SK-N-SH treated with all-trans-retinoic acid at 6 μM for 48 hours (cell line): ENCODE data around the gene ANKFN1.

Source experiments
- ATAC-seq: fragments of 200-7000 bp; cut with Tn5 transposase; 3 replicates; pipeline ENCODE4 v1.9.1; 2020; ENCODE audit warnings: mild to moderate bottlenecking, moderate library complexity
- ARNTL ChIP-seq: fragments of 450-650 bp; formaldehyde crosslinking; IDR thresholded peaks from 2 replicates; pipeline ENCODE4 v1.5.0; 2020; ENCODE audit warnings: low read depth, mild to moderate bottlenecking, moderate library complexity, borderline replicate concordance
- BACH2 ChIP-seq: fragments of 250-450 bp; sonication (Bioruptor Pico); IDR thresholded peaks from 2 replicates; pipeline ENCODE4 v1.9.0; 2021; ENCODE audit warnings: mild to moderate bottlenecking, borderline replicate concordance
- CSDC2 ChIP-seq: fragments of 250-450 bp; sonication (Bioruptor Pico); IDR thresholded peaks from 2 replicates; pipeline ENCODE4 v1.5.0; 2020; ENCODE audit warnings: mild to moderate bottlenecking, moderate library complexity
- ESRRG ChIP-seq: fragments of 250-450 bp; sonication (Bioruptor Pico); IDR thresholded peaks from 2 replicates; pipeline ENCODE4 v1.6.1; 2021; ENCODE audit warnings: mild to moderate bottlenecking
- GLIS3 ChIP-seq: fragments of 250-450 bp; sonication (Bioruptor Pico); IDR thresholded peaks from 2 replicates; pipeline ENCODE4 v1.5.0; 2020; ENCODE audit warnings: mild to moderate bottlenecking, moderate library complexity
- ISL1 ChIP-seq: fragments of 250-450 bp; sonication (Bioruptor Pico); IDR thresholded peaks from 2 replicates; pipeline ENCODE4 v2.1.2; 2022; ENCODE audit warnings: mild to moderate bottlenecking, moderate library complexity
- OSR1 ChIP-seq: fragments of 250-450 bp; sonication (Bioruptor Pico); IDR thresholded peaks from 2 replicates; pipeline ENCODE4 v1.8.0; 2022; ENCODE audit warnings: moderate library complexity, mild to moderate bottlenecking, inconsistent platforms
- PPARA ChIP-seq: fragments of 250-450 bp; sonication (Bioruptor Pico); IDR thresholded peaks from 2 replicates; pipeline ENCODE4 v1.5.0; 2020; ENCODE audit warnings: mild to moderate bottlenecking, borderline replicate concordance
- RARB ChIP-seq: fragments of 250-450 bp; sonication (Bioruptor Pico); IDR thresholded peaks from 2 replicates; pipeline ENCODE4 v1.8.0; 2021; ENCODE audit warnings: mild to moderate bottlenecking, moderate library complexity
- SNAI2 ChIP-seq: fragments of 250-450 bp; sonication (Bioruptor Pico); IDR thresholded peaks from 2 replicates; pipeline ENCODE4 v1.5.0; 2020; ENCODE audit warnings: mild to moderate bottlenecking, moderate library complexity
- TCF4 ChIP-seq: fragments of 250-450 bp; sonication (Bioruptor Pico); IDR thresholded peaks from 2 replicates; pipeline ENCODE4 v1.8.0; 2021; ENCODE audit warnings: mild to moderate bottlenecking, moderate library complexity, borderline replicate concordance
- TOX ChIP-seq: fragments of 250-450 bp; sonication (Bioruptor Pico); IDR thresholded peaks from 2 replicates; pipeline ENCODE4 v1.8.0; 2021; ENCODE audit warnings: mild to moderate bottlenecking, moderate library complexity, borderline replicate concordance
- ZC3H10 ChIP-seq: fragments of 250-450 bp; sonication (Bioruptor Pico); IDR thresholded peaks from 2 replicates; pipeline ENCODE4 v1.5.1; 2021; ENCODE audit warnings: mild to moderate bottlenecking, moderate library complexity
- ZFP3 ChIP-seq: fragments of 250-450 bp; sonication (Bioruptor Pico); IDR thresholded peaks from 2 replicates; pipeline ENCODE4 v1.5.0; 2020; ENCODE audit warnings: mild to moderate bottlenecking, moderate library complexity
- ZFP30 ChIP-seq: fragments of 450-650 bp; formaldehyde crosslinking; IDR thresholded peaks from 2 replicates; pipeline ENCODE4 v1.5.0; 2022; ENCODE audit warnings: mild to moderate bottlenecking, moderate library complexity
- ZNF565 ChIP-seq: fragments of 450-650 bp; formaldehyde crosslinking; conservative IDR thresholded peaks from 2 replicates; pipeline ENCODE4 v1.5.0; 2020; ENCODE audit warnings: low read depth, mild to moderate bottlenecking, moderate library complexity
- ZNF70 ChIP-seq: fragments of 450-650 bp; formaldehyde crosslinking; IDR thresholded peaks from 2 replicates; pipeline ENCODE4 v1.5.0; 2020; ENCODE audit warnings: mild to moderate bottlenecking, moderate library complexity
- ZNF8 ChIP-seq: fragments of 450-650 bp; formaldehyde crosslinking; IDR thresholded peaks from 2 replicates; pipeline ENCODE4 v1.5.0; 2020; ENCODE audit warnings: mild to moderate bottlenecking, moderate library complexity
- TF ChIP-seq, protein P1 (sequence below): fragments of 250-450 bp; sonication (Bioruptor Pico); IDR thresholded peaks from 2 replicates; pipeline ENCODE4 v1.5.1; 2021; ENCODE audit warnings: mild to moderate bottlenecking, moderate library complexity
- TF ChIP-seq, protein P2 (sequence below): fragments of 250-450 bp; sonication (Bioruptor Pico); IDR thresholded peaks from 2 replicates; pipeline ENCODE4 v1.5.1; 2020; ENCODE audit warnings: low read depth, mild to moderate bottlenecking, moderate library complexity
- TF ChIP-seq, protein P3 (sequence below): fragments of 250-450 bp; sonication (Bioruptor Pico); IDR thresholded peaks from 2 replicates; pipeline ENCODE4 v1.8.0; 2020; ENCODE audit warnings: mild to moderate bottlenecking, moderate library complexity, borderline replicate concordance
- TF ChIP-seq, protein P4 (sequence below): fragments of 250-450 bp; sonication (Bioruptor Pico); IDR thresholded peaks from 2 replicates; pipeline ENCODE4 v1.8.0; 2021; ENCODE audit warnings: low read depth, mild to moderate bottlenecking, moderate library complexity, borderline replicate concordance
- TF ChIP-seq, protein P5 (sequence below): fragments of 250-450 bp; sonication (Bioruptor Pico); IDR thresholded peaks from 2 replicates; pipeline ENCODE4 v1.5.0; 2020; ENCODE audit warnings: mild to moderate bottlenecking, moderate library complexity

The ANKFN1 gene

DNA sequence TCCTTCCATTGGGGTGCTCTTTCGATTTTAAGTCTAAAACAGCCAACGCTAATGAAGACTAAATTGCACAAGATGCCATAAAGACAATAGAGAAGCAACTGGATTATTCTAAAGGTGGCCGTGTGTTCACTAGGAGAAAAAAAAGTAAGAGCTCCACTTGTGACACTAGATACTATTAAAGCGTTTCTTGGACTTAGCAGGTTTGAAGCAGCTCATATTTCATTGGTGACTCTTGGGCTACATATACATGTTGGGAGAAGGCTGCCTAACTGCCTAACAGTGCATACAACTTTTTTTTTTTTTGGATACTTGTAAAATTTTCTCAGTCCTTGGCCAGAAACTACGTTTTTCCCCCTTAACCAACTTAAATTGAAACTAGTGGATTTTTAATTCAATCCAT is 328.4 kb downstream of the ANKFN1 start (continued):
- TF ChIP-seq, protein P1, sequence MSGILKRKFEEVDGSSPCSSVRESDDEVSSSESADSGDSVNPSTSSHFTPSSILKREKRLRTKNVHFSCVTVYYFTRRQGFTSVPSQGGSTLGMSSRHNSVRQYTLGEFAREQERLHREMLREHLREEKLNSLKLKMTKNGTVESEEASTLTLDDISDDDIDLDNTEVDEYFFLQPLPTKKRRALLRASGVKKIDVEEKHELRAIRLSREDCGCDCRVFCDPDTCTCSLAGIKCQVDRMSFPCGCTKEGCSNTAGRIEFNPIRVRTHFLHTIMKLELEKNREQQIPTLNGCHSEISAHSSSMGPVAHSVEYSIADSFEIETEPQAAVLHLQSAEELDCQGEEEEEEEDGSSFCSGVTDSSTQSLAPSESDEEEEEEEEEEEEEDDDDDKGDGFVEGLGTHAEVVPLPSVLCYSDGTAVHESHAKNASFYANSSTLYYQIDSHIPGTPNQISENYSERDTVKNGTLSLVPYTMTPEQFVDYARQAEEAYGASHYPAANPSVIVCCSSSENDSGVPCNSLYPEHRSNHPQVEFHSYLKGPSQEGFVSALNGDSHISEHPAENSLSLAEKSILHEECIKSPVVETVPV = no peak
- TF ChIP-seq ZNF8 (CRISPR knock-in tag) = no peak
- no peak for TF ChIP-seq ZFP3 (CRISPR knock-in tag)
- no peak for TF ChIP-seq ARNTL
- TF ChIP-seq SNAI2 (CRISPR knock-in tag) = no peak

DNA sequence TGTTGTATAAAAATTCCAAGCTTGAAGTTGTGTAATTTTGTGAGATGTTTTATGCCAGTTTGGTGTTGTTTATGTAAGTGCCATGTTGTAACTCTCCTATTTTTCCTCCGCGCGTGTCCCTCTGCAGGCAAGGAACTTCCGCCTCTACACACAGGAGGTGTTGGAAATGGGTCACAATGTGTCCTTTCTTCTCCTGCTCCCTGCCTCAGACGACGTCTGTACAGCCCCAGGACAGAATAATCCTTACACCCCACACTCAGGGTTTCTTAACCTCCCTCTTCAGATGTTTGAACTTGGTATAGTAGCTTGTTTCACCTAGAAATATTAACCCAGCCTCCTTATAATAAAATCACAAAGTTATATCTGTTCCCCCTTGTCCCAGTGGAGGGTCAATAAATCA is 329.0 kb downstream of the ANKFN1 start:
- TF ChIP-seq ARNTL (no peak), CSDC2 (no peak), OSR1 (CRISPR knock-in tag) (no peak)
- TF ChIP-seq, protein P1 = no peak
- ATAC-seq = no peak

DNA sequence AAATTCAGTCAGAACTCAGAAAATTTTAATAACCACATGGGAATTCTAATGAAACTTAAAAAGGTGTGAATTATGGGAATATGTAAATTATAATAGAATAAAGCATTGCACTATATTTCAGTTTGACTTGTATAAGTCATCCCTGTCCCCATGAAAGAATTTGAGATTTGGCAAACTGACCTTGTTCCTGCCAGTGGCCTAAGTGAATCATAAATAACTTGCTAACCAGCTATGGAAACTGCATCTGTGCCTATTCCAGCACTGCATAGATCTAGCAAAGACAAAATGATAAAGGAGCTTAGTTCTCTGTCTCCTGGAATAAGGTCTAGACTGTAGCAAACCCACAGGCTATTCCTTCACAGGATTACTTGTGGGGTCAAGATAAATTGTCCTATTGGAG is 333.5 kb downstream of the ANKFN1 start:
- TF ChIP-seq, protein P2, sequence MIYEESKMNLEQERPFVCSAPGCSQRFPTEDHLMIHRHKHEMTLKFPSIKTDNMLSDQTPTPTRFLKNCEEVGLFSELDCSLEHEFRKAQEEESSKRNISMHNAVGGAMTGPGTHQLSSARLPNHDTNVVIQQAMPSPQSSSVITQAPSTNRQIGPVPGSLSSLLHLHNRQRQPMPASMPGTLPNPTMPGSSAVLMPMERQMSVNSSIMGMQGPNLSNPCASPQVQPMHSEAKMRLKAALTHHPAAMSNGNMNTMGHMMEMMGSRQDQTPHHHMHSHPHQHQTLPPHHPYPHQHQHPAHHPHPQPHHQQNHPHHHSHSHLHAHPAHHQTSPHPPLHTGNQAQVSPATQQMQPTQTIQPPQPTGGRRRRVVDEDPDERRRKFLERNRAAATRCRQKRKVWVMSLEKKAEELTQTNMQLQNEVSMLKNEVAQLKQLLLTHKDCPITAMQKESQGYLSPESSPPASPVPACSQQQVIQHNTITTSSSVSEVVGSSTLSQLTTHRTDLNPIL (CRISPR knock-in tag) = no peak
- TF ChIP-seq GLIS3 (no peak), BACH2 (no peak), ZFP3 (CRISPR knock-in tag) (no peak), OSR1 (CRISPR knock-in tag) (no peak), ISL1 (no peak), ESRRG (CRISPR knock-in tag) (no peak), CSDC2 (no peak), PPARA (CRISPR knock-in tag) (no peak), ZNF8 (CRISPR knock-in tag) (no peak), ZNF70 (CRISPR knock-in tag) (no peak), ZC3H10 (CRISPR knock-in tag) (no peak), ARNTL (no peak)
- TF ChIP-seq, protein P3, sequence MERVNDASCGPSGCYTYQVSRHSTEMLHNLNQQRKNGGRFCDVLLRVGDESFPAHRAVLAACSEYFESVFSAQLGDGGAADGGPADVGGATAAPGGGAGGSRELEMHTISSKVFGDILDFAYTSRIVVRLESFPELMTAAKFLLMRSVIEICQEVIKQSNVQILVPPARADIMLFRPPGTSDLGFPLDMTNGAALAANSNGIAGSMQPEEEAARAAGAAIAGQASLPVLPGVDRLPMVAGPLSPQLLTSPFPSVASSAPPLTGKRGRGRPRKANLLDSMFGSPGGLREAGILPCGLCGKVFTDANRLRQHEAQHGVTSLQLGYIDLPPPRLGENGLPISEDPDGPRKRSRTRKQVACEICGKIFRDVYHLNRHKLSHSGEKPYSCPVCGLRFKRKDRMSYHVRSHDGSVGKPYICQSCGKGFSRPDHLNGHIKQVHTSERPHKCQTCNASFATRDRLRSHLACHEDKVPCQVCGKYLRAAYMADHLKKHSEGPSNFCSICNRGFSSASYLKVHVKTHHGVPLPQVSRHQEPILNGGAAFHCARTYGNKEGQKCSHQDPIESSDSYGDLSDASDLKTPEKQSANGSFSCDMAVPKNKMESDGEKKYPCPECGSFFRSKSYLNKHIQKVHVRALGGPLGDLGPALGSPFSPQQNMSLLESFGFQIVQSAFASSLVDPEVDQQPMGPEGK = no peak
- ATAC-seq = no peak

DNA sequence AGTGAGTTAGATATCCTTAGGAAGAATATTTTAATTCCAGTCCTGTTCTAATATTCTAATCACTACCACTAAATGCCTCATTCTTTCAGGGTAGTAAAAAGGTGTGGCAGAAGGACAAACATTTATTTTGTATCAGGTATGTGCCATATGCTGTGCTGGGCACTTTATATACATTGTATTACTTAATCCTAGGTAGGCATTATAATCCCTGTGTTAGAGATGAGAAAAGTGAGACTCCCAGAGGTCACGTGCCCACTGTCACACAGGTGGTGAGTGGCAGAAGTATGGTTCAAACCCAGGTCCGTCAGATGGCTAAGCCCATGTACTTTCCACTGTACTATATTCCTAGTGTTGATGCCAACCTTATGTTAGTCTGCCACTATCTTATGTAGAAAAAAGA is 335.5 kb downstream of the ANKFN1 start:
- TF ChIP-seq, protein P4, sequence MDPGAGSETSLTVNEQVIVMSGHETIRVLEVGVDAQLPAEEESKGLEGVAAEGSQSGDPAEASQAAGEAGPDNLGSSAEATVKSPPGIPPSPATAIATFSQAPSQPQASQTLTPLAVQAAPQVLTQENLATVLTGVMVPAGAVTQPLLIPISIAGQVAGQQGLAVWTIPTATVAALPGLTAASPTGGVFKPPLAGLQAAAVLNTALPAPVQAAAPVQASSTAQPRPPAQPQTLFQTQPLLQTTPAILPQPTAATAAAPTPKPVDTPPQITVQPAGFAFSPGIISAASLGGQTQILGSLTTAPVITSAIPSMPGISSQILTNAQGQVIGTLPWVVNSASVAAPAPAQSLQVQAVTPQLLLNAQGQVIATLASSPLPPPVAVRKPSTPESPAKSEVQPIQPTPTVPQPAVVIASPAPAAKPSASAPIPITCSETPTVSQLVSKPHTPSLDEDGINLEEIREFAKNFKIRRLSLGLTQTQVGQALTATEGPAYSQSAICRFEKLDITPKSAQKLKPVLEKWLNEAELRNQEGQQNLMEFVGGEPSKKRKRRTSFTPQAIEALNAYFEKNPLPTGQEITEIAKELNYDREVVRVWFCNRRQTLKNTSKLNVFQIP = no peak
- TF ChIP-seq TOX (CRISPR knock-in tag) (no peak), RARB (CRISPR knock-in tag) (no peak), ZNF70 (CRISPR knock-in tag) (no peak), ZFP30 (CRISPR knock-in tag) (no peak), ZC3H10 (CRISPR knock-in tag) (no peak), ESRRG (CRISPR knock-in tag) (no peak), ZNF565 (CRISPR knock-in tag) (no peak), ARNTL (no peak), PPARA (CRISPR knock-in tag) (no peak), GLIS3 (no peak), ZNF8 (CRISPR knock-in tag) (no peak), ZFP3 (CRISPR knock-in tag) (no peak), TCF4 (CRISPR knock-in tag) (no peak), SNAI2 (CRISPR knock-in tag) (no peak)
- TF ChIP-seq, protein P3 = no peak
- TF ChIP-seq, protein P2 (CRISPR knock-in tag) = no peak
- TF ChIP-seq, protein P5, sequence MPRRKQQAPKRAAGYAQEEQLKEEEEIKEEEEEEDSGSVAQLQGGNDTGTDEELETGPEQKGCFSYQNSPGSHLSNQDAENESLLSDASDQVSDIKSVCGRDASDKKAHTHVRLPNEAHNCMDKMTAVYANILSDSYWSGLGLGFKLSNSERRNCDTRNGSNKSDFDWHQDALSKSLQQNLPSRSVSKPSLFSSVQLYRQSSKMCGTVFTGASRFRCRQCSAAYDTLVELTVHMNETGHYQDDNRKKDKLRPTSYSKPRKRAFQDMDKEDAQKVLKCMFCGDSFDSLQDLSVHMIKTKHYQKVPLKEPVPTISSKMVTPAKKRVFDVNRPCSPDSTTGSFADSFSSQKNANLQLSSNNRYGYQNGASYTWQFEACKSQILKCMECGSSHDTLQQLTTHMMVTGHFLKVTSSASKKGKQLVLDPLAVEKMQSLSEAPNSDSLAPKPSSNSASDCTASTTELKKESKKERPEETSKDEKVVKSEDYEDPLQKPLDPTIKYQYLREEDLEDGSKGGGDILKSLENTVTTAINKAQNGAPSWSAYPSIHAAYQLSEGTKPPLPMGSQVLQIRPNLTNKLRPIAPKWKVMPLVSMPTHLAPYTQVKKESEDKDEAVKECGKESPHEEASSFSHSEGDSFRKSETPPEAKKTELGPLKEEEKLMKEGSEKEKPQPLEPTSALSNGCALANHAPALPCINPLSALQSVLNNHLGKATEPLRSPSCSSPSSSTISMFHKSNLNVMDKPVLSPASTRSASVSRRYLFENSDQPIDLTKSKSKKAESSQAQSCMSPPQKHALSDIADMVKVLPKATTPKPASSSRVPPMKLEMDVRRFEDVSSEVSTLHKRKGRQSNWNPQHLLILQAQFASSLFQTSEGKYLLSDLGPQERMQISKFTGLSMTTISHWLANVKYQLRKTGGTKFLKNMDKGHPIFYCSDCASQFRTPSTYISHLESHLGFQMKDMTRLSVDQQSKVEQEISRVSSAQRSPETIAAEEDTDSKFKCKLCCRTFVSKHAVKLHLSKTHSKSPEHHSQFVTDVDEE = no peak
- no peak for ATAC-seq
